ENCODE data around the gene ENTR1.
A peak's percentile ranks its signal among the peaks of the same experiment; 100 is the strongest.

Gene ENTR1

DNA sequence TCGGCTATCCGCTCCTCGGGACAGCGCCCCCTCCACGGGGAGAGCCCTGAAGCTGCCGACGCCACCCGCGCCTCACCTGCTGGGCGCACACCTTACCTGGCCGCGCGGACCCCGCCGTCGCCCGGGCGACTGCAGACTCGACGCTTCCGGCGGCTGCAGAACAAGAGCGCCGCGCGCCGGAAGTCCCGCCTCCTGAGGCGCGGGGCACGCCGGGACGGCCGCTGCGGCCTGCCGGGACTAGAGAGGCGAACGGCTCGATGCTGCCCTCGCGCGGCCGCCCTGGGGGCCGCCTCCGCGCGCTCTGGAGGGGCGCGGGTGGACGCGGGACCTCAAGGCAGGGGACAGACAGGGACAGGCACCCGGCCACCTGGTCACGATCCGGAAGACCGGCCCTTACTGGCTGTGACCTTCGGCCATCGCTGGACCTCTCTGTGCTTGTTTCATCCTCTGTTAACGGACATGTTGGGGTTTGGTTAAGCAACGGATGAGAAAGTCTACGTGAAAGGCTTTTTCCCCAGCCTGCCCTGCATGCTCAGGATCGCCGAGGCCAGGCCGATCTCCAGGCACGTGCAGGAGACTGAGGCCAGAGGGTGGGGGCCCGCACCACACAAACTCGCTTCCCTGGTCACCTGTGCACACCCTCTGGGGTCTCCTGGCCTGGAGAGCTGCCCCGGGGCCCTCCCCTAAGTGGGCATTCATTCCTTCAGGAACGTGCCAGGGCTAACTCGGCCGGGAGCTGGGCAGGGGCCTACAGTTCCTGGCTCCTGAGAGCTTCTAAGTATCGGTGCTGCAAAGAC, 10.2 kb downstream of the ENTR1 start, which contains the start of gene SNAPC4:
TSS of gene SNAPC4 (minus strand) at position 133 of the 797 bp plus-strand sequence. CDS start 1,742 bp downstream, outside the sequence.
- Histone ChIP-seq H3K4me1 (ENCODE audit: control insufficient read depth in 5 of 5, insufficient read depth in 5 of 5, low read length in 5 of 5) (peaks cover 5 to 24% (median 21%) of the 10 kb centered on the region in 5 donors), H3K27ac (ENCODE audit: low read depth, low read length) (no peak within 1 kb of the TSS), H3K4me3 (ENCODE audit: low read depth in 1 of 5, low read length in 5 of 5) (peak within 1 kb of the TSS; percentile 54 to 91 (median 75)), H3K36me3 (ENCODE audit: control insufficient read depth in 5 of 5, insufficient read depth in 5 of 5, low read length in 5 of 5) (peaks cover 0 to 57% (median 44%) of the 10 kb centered on the region in 5 donors), H3K27me3 (ENCODE audit: control insufficient read depth in 5 of 5, insufficient read depth in 4 of 5, low read length in 5 of 5) (no peaks in the 10 kb centered on the region), H3K9ac (ENCODE audit: low read length in 5 of 5) (peak within 1 kb of the TSS; percentile 68 to 96 (median 83)), H3K9me3 (ENCODE audit: control insufficient read depth in 5 of 5, low read length in 5 of 5) (no peaks in the 10 kb centered on the region)

DNA sequence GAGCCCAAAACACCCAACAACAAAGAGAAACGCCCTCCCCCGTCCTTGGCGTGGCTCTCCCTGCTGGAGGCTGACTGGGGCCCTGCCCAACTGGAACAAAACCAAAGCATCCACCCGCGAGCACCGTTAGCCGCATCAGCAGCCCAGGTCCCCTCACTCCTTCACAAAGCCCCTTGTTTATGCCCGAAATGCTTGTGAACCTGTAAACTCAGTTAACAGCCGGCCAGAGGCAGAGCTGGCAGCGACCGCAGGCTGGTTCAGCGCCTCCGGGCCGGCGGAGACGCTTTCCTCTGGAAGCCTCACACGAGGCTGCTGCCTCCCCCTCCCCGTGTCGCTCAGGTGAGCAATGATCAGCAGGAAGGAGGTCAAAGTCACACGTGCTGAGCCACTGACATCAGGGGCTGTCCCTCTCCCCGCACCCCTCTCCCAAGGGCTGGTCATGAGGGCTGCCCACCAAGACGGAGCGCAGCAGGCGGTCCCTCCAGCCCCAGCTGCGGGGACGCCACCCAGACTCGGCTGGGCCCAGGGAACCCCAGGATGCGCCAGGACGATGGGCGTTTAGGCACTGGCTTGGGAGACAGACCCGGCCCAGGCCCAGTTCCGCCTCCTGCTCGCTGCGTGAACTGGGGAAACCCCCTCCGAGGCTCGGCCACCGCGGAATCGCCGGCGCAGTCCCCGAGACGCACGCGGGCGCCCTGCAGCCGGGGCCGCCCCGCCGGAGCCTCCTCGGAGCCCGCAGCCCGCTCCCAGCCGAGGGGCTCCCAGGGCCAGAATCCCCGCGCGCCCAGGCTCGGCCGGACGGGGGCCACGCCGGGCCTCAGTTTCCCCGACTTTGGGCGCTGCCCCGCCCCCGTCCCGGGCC, 11.0 kb downstream of the ENTR1 start:
- H3K27me3 ChIP-seq (ENCODE audit: control insufficient read depth in 5 of 5, insufficient read depth in 4 of 5, low read length in 5 of 5): no peaks in the 10 kb centered on the region
- peaks cover 0 to 57% (median 44%) of the 10 kb centered on the region in 5 donors for H3K36me3 ChIP-seq (ENCODE audit: control insufficient read depth in 5 of 5, insufficient read depth in 5 of 5, low read length in 5 of 5)
- peak overlapping the region; percentile 54 to 91 (median 75) for H3K4me3 ChIP-seq (ENCODE audit: low read depth in 1 of 5, low read length in 5 of 5)
- H3K9ac ChIP-seq (ENCODE audit: low read length in 5 of 5): peak overlapping the region; percentile 68 to 96 (median 83)
- peaks cover 5 to 24% (median 21%) of the 10 kb centered on the region in 5 donors for H3K4me1 ChIP-seq (ENCODE audit: control insufficient read depth in 5 of 5, insufficient read depth in 5 of 5, low read length in 5 of 5)
- no peak overlapping the region for H3K27ac ChIP-seq (ENCODE audit: low read depth, low read length)
- no peaks in the 10 kb centered on the region for H3K9me3 ChIP-seq (ENCODE audit: control insufficient read depth in 5 of 5, low read length in 5 of 5)

DNA sequence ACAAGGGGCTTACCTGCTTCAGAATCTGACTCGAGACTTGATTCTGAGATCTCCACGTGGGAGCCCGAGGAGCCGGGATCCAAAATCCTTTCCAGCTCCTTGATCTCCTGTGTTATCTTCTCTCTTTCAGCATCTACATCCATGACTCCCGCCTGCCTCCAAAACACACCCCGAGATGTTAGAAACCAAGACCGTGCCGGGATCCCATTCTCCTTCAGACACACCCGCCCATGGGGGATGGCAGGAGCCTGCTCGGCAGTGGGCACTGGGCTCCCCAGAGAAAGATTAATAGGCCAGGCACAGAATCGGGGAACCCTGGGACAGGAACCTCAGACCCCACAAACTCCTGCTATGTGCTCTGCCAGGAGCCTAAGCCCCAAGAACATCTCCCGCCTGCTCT, 12.1 kb downstream of the ENTR1 start:
- no peaks in the 10 kb centered on the region for H3K27me3 ChIP-seq (ENCODE audit: control insufficient read depth in 5 of 5, insufficient read depth in 4 of 5, low read length in 5 of 5)
- H3K27ac ChIP-seq (ENCODE audit: low read depth, low read length): no peak overlapping the region
- H3K9me3 ChIP-seq (ENCODE audit: control insufficient read depth in 5 of 5, low read length in 5 of 5): no peaks in the 10 kb centered on the region
- peak overlapping the region in 1 of 5 donors; percentile 37 for H3K4me3 ChIP-seq (ENCODE audit: low read depth in 1 of 5, low read length in 5 of 5)
- H3K36me3 ChIP-seq (ENCODE audit: control insufficient read depth in 5 of 5, insufficient read depth in 5 of 5, low read length in 5 of 5): peaks cover 0 to 57% (median 44%) of the 10 kb centered on the region in 5 donors
- peaks cover 5 to 31% (median 26%) of the 10 kb centered on the region in 5 donors for H3K4me1 ChIP-seq (ENCODE audit: control insufficient read depth in 5 of 5, insufficient read depth in 5 of 5, low read length in 5 of 5)
- peak overlapping the region in 4 of 5 donors; percentile 31 to 96 (median 62) for H3K9ac ChIP-seq (ENCODE audit: low read length in 5 of 5)

DNA sequence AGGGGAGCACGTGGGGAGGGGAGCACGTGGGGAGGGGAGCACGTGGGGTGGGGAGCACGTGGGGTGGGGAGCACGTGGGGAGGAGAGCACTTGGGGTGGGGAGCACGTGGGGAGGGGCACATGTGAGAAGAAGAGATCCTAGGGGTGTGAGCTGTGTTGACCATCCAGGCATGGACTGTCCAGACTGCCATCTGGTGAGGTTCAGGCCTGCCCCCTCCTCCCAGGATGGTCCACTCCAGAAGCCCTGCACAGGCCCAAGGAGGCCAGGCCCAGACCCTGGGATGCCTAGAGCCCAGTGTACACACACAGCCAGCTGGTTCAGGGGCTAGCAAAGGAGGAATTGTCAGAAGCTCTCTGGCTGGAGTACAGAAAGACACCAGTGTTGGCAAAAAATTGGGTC, 12.8 kb downstream of the ENTR1 start:
- H3K4me1 ChIP-seq (ENCODE audit: control insufficient read depth in 5 of 5, insufficient read depth in 5 of 5, low read length in 5 of 5): peaks cover 7 to 38% (median 32%) of the 10 kb centered on the region in 5 donors
- H3K9ac ChIP-seq (ENCODE audit: low read length in 5 of 5): peak overlapping the region in 1 of 5 donors; percentile 17
- peaks cover 0 to 63% (median 44%) of the 10 kb centered on the region in 5 donors for H3K36me3 ChIP-seq (ENCODE audit: control insufficient read depth in 5 of 5, insufficient read depth in 5 of 5, low read length in 5 of 5)
- H3K27ac ChIP-seq (ENCODE audit: low read depth, low read length): no peak overlapping the region
- H3K9me3 ChIP-seq (ENCODE audit: control insufficient read depth in 5 of 5, low read length in 5 of 5): no peaks in the 10 kb centered on the region
- H3K27me3 ChIP-seq (ENCODE audit: control insufficient read depth in 5 of 5, insufficient read depth in 4 of 5, low read length in 5 of 5): no peaks in the 10 kb centered on the region
- H3K4me3 ChIP-seq (ENCODE audit: low read depth in 1 of 5, low read length in 5 of 5): no peak overlapping the region

DNA sequence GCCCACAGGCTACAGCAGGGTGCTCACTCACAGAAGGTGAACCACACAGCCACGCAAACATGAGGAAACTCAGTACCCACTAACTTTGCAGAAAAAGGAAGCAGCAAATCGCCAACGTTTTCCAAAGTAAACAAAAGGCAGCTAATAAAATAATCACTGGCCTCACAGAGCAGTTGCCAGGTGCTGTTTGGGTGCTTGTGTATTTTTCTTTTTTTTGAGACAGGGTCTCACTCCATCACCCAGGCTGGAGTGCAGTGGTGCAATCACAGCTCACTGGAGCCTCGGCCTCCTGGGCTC, 14.2 kb downstream of the ENTR1 start:
- no peaks in the 10 kb centered on the region for H3K9me3 ChIP-seq (ENCODE audit: control insufficient read depth in 5 of 5, low read length in 5 of 5)
- no peaks in the 10 kb centered on the region for H3K27me3 ChIP-seq (ENCODE audit: control insufficient read depth in 5 of 5, insufficient read depth in 4 of 5, low read length in 5 of 5)
- no peak overlapping the region for H3K27ac ChIP-seq (ENCODE audit: low read depth, low read length)
- H3K36me3 ChIP-seq (ENCODE audit: control insufficient read depth in 5 of 5, insufficient read depth in 5 of 5, low read length in 5 of 5): peaks cover 0 to 67% (median 50%) of the 10 kb centered on the region in 5 donors
- peaks cover 9 to 52% (median 44%) of the 10 kb centered on the region in 5 donors for H3K4me1 ChIP-seq (ENCODE audit: control insufficient read depth in 5 of 5, insufficient read depth in 5 of 5, low read length in 5 of 5)
- no peak overlapping the region for H3K4me3 ChIP-seq (ENCODE audit: low read depth in 1 of 5, low read length in 5 of 5)
- H3K9ac ChIP-seq (ENCODE audit: low read length in 5 of 5): no peak overlapping the region

DNA sequence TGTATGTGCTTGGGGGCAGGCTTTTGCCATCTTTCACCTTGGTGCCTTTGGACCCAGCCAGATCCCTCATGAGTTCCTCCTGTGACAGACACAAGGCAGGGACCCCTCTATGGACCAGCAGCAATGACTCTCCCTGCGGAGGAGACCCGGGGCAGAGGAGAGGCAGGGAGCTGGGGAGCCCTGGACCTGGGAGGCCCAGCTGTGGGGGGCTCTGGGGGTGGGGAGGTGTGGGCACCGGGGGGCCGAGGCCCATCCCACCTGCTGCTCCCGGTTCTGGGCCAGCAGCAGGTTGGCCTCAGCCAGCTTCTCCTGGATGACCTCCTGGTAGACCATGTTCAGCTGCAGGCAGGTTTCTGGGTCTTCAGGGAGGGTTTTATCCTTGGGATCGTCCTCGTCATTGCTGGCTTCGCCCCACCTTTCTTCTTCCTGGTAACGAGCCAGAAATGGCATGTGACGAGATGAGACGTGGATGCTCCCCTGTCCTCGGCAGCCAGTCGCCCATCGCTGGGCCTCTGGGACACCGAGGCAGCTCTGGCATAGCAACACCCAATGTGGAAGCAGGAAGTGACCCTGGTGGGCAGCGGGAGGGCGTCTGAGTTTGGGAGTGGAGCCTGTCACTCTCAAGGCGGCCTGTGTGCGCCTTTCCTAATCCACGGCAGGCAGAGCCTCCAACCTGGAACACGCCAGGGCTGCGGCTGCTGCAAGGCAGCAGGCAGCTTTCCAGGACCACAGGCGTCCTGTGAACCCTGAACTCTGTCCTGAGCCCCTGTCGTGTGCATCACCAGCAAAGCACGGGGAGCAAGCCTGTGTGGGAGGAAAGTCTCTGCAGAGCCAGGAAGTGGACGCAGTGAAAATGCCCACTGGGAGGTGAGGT, 14.8 kb downstream of the ENTR1 start:
- H3K9me3 ChIP-seq (ENCODE audit: control insufficient read depth in 5 of 5, low read length in 5 of 5): no peaks in the 10 kb centered on the region
- H3K27ac ChIP-seq (ENCODE audit: low read depth, low read length): no peak overlapping the region
- H3K4me3 ChIP-seq (ENCODE audit: low read depth in 1 of 5, low read length in 5 of 5): no peak overlapping the region
- H3K27me3 ChIP-seq (ENCODE audit: control insufficient read depth in 5 of 5, insufficient read depth in 4 of 5, low read length in 5 of 5): no peaks in the 10 kb centered on the region
- H3K4me1 ChIP-seq (ENCODE audit: control insufficient read depth in 5 of 5, insufficient read depth in 5 of 5, low read length in 5 of 5): peaks cover 9 to 50% (median 42%) of the 10 kb centered on the region in 5 donors
- H3K36me3 ChIP-seq (ENCODE audit: control insufficient read depth in 5 of 5, insufficient read depth in 5 of 5, low read length in 5 of 5): peaks cover 0 to 69% (median 51%) of the 10 kb centered on the region in 5 donors
- H3K9ac ChIP-seq (ENCODE audit: low read length in 5 of 5): no peak overlapping the region

DNA sequence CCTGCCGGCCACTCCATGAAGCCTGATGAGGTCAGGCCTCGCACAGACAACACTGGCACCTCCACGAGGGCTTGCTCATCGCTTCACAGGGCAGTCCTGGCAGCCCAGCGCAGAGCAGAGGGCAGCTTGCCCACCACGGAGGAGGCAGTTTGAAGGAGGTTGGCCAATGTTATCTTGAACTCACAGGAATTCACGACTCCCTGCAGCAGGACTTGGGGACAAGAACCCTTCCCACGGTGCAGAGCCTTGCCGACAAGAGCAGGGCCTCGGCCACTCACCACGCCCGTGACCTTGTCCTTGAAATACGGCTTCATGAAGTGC, 15.4 kb downstream of the ENTR1 start:
- Histone ChIP-seq H3K9ac (ENCODE audit: low read length in 5 of 5) (no peak overlapping the region), H3K27me3 (ENCODE audit: control insufficient read depth in 5 of 5, insufficient read depth in 4 of 5, low read length in 5 of 5) (no peaks in the 10 kb centered on the region), H3K4me3 (ENCODE audit: low read depth in 1 of 5, low read length in 5 of 5) (no peak overlapping the region), H3K9me3 (ENCODE audit: control insufficient read depth in 5 of 5, low read length in 5 of 5) (no peaks in the 10 kb centered on the region), H3K36me3 (ENCODE audit: control insufficient read depth in 5 of 5, insufficient read depth in 5 of 5, low read length in 5 of 5) (peaks cover 0 to 71% (median 51%) of the 10 kb centered on the region in 5 donors), H3K4me1 (ENCODE audit: control insufficient read depth in 5 of 5, insufficient read depth in 5 of 5, low read length in 5 of 5) (peaks cover 9 to 45% (median 37%) of the 10 kb centered on the region in 5 donors), H3K27ac (ENCODE audit: low read depth, low read length) (no peak overlapping the region)

DNA sequence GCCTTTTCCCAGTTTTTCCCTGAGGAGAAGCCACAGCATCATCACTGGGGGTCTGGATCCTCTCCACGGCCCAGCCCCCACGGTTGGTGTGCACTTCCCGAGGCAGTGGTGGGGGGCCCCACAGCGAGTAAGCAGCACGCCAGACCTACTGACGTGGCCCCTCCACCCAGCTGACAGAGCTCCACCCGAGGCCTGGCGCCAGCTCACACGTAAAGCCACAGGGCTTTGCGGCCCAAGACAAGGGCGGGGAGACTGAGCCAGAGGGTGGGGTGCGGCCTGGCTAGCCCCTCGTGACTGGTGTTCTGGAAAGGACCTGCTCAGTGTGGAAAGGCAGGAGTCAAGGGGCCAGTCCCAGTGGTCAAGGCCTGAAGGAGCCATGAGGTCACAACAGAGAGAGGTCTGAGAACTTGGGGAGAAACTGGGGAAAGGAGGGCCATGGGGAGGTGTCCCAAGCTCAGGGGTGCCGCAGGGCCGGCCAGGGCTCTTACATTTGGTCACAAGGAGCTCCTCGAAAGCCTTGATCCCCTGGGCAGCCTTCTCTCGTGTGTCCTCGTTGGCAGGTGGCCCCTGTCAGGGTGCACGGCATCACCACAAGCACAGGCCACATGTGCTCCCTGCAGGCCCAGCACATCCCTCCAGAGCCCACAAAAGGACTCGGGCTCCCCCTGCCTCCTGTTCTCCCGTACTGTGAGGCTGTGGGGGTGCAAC, 15.9 kb downstream of the ENTR1 start:
- H3K4me1 ChIP-seq (ENCODE audit: control insufficient read depth in 5 of 5, insufficient read depth in 5 of 5, low read length in 5 of 5): peaks cover 9 to 41% (median 35%) of the 10 kb centered on the region in 5 donors
- no peak overlapping the region for H3K9ac ChIP-seq (ENCODE audit: low read length in 5 of 5)
- H3K36me3 ChIP-seq (ENCODE audit: control insufficient read depth in 5 of 5, insufficient read depth in 5 of 5, low read length in 5 of 5): peaks cover 0 to 76% (median 57%) of the 10 kb centered on the region in 5 donors
- H3K9me3 ChIP-seq (ENCODE audit: control insufficient read depth in 5 of 5, low read length in 5 of 5): no peaks in the 10 kb centered on the region
- H3K27ac ChIP-seq (ENCODE audit: low read depth, low read length): no peak overlapping the region
- H3K27me3 ChIP-seq (ENCODE audit: control insufficient read depth in 5 of 5, insufficient read depth in 4 of 5, low read length in 5 of 5): no peaks in the 10 kb centered on the region
- H3K4me3 ChIP-seq (ENCODE audit: low read depth in 1 of 5, low read length in 5 of 5): no peak overlapping the region

DNA sequence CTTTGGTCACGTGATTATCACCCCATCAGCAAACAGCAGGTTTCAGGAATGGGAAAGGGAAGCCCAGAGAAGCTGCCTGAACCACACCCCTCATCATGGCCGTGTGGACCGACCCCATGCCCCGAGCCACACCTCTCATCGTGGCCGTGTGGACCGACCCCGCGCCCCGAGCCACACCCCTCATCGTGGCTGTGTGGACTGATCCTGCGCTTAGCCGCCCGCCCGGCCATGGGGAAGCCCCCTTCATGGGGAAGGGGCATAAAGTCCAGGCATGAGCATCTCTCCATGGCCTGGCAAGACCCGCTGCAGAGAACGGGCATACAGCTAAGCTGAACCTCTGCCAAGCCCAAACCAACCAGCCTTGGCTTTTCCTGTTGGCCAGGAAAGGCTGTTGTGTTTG, 16.9 kb downstream of the ENTR1 start:
- no peak overlapping the region for H3K27ac ChIP-seq (ENCODE audit: low read depth, low read length)
- H3K4me1 ChIP-seq (ENCODE audit: control insufficient read depth in 5 of 5, insufficient read depth in 5 of 5, low read length in 5 of 5): peaks cover 4 to 31% (median 26%) of the 10 kb centered on the region in 5 donors
- H3K9ac ChIP-seq (ENCODE audit: low read length in 5 of 5): peak overlapping the region in 2 of 5 donors; percentile 26 to 30
- H3K9me3 ChIP-seq (ENCODE audit: control insufficient read depth in 5 of 5, low read length in 5 of 5): no peaks in the 10 kb centered on the region
- no peaks in the 10 kb centered on the region for H3K27me3 ChIP-seq (ENCODE audit: control insufficient read depth in 5 of 5, insufficient read depth in 4 of 5, low read length in 5 of 5)
- peaks cover 0 to 85% (median 66%) of the 10 kb centered on the region in 5 donors for H3K36me3 ChIP-seq (ENCODE audit: control insufficient read depth in 5 of 5, insufficient read depth in 5 of 5, low read length in 5 of 5)
- no peak overlapping the region for H3K4me3 ChIP-seq (ENCODE audit: low read depth in 1 of 5, low read length in 5 of 5)

All from subcutaneous abdominal adipose tissue (tissue), 5 donors.